Measurements from ENCODE around the gene FBXO41. TPM values are rescaled to one million over a fixed set of nuclear protein-coding genes. Genes with fewer than 3 reads are reported as not detected.
A peak's percentile ranks its signal among the peaks of the same experiment; 100 is the strongest.

Gene FBXO41
- total and polyA plus RNA-seq, 10 of the 15 experiments (the other 5 are each of a cell fraction or from before 2014, with no cell fraction given), result 1.9 to 38.9 (median 11.3) TPM

DNA sequence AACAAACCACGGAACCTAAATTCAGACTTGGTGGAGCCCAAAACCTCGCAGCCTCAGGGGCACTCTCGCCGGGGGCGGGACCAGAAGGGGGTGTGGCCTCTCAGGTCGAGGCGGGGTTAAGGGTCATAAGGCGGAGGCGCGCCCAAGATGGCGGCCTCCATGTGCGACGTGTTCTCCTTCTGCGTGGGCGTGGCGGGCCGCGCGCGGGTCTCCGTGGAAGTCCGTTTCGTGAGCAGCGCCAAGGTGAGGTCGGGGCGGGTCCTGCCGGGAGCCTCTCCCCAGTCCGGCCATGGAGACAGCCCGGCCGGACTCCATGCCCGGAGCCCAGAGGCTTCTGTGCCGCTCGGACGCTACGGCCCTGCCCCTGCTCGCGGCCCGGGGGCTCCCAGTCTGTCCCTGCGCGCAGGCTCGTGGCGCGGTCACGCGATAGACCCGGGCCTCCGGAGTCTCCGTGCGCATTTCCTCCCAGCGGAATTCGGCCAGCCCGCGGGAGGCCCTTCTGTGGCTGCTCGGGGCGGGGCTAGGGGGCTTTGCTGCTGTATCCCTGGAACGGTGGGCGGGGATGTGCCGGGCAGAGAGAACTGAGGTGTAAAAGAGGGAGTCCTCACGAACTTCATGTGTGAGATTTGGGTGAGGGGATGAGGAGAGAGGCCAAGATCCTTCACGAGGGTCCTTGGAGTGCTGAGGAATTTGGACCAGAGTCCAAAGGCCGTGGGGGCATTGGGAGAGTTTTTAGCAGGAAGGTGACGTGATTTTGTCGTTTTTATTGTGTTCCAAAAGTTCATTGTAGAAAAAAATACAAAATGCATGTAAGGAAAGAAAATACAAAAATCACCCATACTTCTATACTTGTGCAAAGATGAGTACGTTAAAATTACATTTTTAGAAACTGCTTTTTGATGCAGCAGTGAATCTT lies 69.9 kb downstream of the FBXO41 start, which contains the start of gene SMYD5 (continued):
- TF ChIP-seq, protein P1, sequence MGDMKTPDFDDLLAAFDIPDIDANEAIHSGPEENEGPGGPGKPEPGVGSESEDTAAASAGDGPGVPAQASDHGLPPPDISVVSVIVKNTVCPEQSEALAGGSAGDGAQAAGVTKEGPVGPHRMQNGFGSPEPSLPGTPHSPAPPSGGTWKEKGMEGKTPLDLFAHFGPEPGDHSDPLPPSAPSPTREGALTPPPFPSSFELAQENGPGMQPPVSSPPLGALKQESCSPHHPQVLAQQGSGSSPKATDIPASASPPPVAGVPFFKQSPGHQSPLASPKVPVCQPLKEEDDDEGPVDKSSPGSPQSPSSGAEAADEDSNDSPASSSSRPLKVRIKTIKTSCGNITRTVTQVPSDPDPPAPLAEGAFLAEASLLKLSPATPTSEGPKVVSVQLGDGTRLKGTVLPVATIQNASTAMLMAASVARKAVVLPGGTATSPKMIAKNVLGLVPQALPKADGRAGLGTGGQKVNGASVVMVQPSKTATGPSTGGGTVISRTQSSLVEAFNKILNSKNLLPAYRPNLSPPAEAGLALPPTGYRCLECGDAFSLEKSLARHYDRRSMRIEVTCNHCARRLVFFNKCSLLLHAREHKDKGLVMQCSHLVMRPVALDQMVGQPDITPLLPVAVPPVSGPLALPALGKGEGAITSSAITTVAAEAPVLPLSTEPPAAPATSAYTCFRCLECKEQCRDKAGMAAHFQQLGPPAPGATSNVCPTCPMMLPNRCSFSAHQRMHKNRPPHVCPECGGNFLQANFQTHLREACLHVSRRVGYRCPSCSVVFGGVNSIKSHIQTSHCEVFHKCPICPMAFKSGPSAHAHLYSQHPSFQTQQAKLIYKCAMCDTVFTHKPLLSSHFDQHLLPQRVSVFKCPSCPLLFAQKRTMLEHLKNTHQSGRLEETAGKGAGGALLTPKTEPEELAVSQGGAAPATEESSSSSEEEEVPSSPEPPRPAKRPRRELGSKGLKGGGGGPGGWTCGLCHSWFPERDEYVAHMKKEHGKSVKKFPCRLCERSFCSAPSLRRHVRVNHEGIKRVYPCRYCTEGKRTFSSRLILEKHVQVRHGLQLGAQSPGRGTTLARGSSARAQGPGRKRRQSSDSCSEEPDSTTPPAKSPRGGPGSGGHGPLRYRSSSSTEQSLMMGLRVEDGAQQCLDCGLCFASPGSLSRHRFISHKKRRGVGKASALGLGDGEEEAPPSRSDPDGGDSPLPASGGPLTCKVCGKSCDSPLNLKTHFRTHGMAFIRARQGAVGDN (IDR thresholded peaks at IDR 0.05), result no peak
- TF ChIP-seq, protein P2, sequence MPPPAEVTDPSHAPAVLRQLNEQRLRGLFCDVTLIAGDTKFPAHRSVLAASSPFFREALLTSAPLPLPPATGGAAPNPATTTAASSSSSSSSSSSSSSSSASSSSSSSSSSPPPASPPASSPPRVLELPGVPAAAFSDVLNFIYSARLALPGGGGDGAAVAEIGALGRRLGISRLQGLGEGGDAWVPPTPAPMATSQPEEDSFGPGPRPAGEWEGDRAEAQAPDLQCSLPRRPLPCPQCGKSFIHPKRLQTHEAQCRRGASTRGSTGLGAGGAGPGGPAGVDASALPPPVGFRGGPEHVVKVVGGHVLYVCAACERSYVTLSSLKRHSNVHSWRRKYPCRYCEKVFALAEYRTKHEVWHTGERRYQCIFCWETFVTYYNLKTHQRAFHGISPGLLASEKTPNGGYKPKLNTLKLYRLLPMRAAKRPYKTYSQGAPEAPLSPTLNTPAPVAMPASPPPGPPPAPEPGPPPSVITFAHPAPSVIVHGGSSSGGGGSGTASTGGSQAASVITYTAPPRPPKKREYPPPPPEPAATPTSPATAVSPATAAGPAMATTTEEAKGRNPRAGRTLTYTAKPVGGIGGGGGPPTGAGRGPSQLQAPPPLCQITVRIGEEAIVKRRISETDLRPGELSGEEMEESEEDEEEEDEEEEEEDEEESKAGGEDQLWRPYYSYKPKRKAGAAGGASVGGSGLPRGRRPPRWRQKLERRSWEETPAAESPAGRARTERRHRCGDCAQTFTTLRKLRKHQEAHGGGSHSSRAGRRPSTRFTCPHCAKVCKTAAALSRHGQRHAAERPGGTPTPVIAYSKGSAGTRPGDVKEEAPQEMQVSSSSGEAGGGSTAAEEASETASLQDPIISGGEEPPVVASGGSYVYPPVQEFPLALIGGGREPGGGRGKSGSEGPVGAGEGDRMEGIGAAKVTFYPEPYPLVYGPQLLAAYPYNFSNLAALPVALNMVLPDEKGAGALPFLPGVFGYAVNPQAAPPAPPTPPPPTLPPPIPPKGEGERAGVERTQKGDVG (CRISPR knock-in tag; IDR thresholded peaks at IDR 0.05), result no peak
- TF ChIP-seq BHLHE40 (IDR thresholded peaks at IDR 0.05; ENCODE audit: borderline replicate concordance in 1 of 2, low read depth in 2 of 2, low read length in 1 of 2) (peak; percentile 75 to 88), STAT3 (IDR thresholded peaks at IDR 0.05; ENCODE audit: low read depth, low read length) (no peak), POLR2AphosphoS5 (IDR thresholded peaks at IDR 0.05; ENCODE audit: low read length) (peak; percentile 65; the same call in 1 of the 2 replicates), POLR2A (IDR thresholded peaks at IDR 0.05; ENCODE audit: low read depth, low read length) (peak; percentile 88), PML (IDR thresholded peaks at IDR 0.05; ENCODE audit: low read length) (no peak), SP1 (IDR thresholded peaks at IDR 0.05; ENCODE audit: low read depth, low read length) (peak; percentile 63), NRF1 (conservative IDR thresholded peaks at IDR 0.05; ENCODE audit: low read depth, low read length) (0 out of 2 replicates have a peak, but pooled peaks have one; percentile 13), GATAD2B (conservative IDR thresholded peaks at IDR 0.05; ENCODE audit: low read depth) (peak; percentile 88), ZNF207 (IDR thresholded peaks at IDR 0.05; ENCODE audit: borderline replicate concordance) (0 out of 2 replicates have a peak, but pooled peaks have one; percentile 54), SIN3A (IDR thresholded peaks at IDR 0.05; ENCODE audit: low read depth, low read length) (peak; percentile 93), ZSCAN29 (IDR thresholded peaks at IDR 0.05) (no peak), SMAD1 (IDR thresholded peaks at IDR 0.05; ENCODE audit: low read depth, partially characterized antibody) (no peak), ZNF24 (IDR thresholded peaks at IDR 0.05) (no peak), CREM (IDR thresholded peaks at IDR 0.05; ENCODE audit: low read depth) (0 out of 2 replicates have a peak, but pooled peaks have one; percentile 19), EZH2 (IDR thresholded peaks at IDR 0.05; ENCODE audit: borderline replicate concordance, control insufficient read depth, low read depth, low read length) (no peak), LARP7 (IDR thresholded peaks at IDR 0.05) (peak; percentile 92), EGR1 (IDR thresholded peaks at IDR 0.05; ENCODE audit: borderline replicate concordance in 1 of 2, low read depth in 2 of 2, low read length in 2 of 2) (peak; percentile 52 to 96), ZZZ3 (IDR thresholded peaks at IDR 0.05; ENCODE audit: control insufficient read depth, insufficient read length, low read depth) (no peak)
- TF ChIP-seq, protein P3, sequence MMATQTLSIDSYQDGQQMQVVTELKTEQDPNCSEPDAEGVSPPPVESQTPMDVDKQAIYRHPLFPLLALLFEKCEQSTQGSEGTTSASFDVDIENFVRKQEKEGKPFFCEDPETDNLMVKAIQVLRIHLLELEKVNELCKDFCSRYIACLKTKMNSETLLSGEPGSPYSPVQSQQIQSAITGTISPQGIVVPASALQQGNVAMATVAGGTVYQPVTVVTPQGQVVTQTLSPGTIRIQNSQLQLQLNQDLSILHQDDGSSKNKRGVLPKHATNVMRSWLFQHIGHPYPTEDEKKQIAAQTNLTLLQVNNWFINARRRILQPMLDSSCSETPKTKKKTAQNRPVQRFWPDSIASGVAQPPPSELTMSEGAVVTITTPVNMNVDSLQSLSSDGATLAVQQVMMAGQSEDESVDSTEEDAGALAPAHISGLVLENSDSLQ (IDR thresholded peaks at IDR 0.05), result no peak

All from GM12878 (cell line).